GM21619 (cell line): ENCODE results near the gene LMF1.

Source experiments
- ATAC-seq: cut with Tn5 transposase; IDR thresholded peaks from one replicate; pipeline ENCODE4 v1.9.1; 2021; ENCODE audit not compliant: unreplicated experiment

LMF1 gene

GRCh38 chr16:1003391-1004347 lies 32.9 kb upstream of the LMF1 start:
- no peak for ATAC-seq

GRCh38 chr16:1002399-1003166 lies 31.8 kb upstream of the LMF1 start:
- no peak for ATAC-seq

DNA sequence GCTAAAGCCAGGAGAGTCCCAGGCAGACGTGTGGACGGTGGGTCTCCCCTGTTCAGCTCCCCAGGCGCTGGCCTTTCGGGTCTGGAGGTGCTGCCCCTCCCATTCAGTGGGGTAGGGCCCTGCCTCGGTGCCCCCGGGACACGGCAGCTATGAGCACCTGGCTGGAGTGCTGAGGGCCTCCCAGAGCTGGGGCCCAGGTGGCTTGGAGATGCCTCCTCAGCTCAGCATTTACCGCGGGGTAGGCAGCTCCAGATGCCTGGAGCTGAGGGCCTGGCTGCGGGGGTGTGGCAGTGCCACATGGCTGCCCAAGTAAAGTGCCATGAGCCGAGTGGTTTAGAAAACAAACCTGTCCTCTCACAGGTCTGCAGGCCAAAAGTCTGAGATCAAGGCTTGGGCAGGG lies 30.3 kb upstream of the LMF1 start:
- no peak for ATAC-seq

DNA sequence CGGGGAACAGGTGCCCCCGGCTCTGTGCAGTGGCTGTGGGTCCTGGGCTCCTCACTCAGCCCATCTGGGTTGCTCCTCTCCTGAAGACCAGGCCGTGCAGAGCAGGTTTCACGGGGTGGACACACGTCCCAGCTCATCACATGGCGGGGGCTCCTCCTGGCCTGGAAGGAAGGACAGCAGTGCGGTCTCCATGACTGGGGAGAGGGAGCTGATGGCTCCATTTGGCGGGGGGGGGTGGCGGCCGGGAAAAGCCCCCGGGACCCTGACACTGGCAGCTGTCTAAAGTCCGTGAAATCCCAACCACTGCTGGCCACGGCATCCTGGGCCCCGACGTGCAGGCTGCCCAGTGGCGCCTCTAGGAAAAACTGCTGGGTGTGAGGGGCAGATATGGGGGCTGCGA lies 29.8 kb upstream of the LMF1 start:
- ATAC-seq, result no peak

DNA sequence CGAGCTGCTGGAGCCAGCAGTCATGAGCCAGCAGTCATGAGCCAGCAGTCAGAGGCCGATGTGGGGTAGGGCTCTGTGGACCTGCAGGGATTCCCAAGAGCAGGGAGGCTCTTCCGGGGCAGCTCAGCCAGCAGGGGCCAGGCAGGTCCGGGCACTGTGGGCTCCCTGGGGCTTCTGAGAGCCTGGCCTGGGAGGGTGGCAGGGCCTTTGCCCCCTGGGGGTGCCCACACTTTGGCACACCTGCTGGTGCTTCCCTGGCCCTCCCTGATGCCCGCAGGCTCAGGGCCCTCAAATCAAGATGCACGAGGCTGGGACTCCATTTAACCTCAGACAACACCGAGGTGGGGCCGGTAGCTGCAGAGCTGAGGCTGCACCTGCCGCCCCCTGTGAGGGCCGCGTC lies 28.9 kb upstream of the LMF1 start:
- ATAC-seq, result no peak

DNA sequence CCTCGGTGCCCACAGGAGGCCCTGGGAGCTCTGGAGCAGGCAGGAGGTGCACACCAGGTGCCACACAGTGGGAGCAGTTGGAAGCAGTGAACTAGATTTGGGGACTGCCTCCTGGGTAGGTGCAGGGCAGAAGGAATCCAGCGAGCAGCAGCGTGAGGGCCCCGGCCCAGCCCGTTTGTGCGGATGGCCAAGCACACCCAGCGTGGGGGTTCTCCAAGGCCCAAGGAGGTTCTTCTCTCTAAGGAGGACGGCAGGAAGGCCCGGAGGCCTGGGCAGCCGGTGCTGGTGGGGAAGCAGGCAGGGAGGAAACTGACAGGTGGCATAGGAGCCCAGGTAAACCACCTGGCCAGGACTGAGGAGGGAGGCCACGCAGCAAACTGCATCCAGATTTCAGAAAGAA lies 27.8 kb upstream of the LMF1 start:
- ATAC-seq, result no peak

DNA sequence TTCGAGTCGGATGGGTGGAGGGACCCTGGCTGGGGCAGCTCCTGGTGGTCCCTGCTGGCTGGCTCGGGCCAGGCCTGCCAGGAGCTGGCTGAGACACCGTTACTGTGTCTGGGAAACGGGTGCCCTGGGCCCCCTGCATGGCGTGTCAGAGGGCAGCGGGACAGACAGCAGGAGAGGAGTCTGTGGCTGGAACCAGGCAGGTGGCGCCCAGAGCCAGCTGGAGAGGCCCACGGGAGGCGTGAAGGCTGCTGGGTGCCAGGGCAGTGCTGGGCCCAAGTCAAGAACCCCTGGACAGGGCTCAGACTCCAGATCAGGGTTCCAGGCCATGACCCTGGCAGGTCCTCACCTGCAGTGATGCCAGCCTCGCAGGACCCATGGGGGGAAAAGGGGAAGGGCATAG lies 27.4 kb upstream of the LMF1 start:
- ATAC-seq, result no peak

DNA sequence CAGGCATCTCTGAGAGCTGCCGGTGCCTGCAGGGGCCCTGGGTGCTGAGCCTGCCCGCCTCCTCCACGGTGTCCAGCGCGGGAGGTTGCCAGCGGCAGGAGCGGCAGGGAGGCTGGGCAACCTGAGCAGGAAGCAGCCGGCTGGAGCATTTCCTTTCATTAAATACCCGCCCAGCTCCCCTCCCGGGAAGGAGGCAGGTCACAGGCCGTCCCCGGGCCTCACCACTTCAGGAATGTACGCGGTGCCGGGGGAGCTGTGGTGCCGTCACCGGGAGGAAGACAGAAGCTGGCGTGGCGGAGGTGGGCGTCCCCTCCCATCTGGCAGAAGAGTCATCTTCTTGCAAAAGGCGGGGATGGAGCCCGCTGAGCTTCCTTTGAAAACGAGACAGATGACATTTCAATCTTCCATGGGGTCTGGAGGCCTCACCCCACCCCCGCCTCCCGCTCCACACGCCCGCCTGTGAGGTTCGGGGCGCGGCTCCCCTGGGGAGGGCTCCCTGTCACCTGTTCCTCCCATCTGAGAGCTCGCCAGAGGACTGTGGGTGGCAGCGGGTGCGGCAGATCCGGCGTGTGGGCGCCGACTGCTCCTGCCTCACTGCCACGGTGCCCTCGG lies 26.8 kb upstream of the LMF1 start:
- no peak for ATAC-seq

DNA sequence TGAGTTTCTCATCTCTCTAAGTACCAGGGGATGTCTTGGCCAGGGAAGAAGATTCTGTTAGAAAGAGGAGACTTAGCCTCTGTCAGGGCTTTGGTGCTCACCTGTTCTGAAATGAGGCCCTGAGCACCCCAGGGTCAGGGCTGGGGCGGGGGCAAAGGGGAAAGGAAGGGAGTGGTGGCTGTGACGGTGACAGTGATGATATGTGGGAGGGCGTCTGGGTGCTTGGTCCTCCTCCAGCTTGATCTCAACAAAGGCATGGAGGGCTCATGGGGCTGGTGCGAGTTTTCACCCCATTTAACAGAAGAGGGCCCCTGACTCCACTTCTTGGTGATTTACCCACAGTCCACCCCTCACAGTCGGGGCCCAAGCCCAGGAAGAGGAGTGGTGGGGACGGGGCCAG lies 25.9 kb upstream of the LMF1 start:
- ATAC-seq, result no peak

GRCh38 chr16:995783-996182 lies 25.0 kb upstream of the LMF1 start:
- no peak for ATAC-seq

GRCh38 chr16:995087-995486 lies 24.3 kb upstream of the LMF1 start:
- ATAC-seq, result no peak

- no peak for ATAC-seq
Observed at GRCh38 chr16:993731-994130, 22.9 kb upstream of the LMF1 start.

- no peak for ATAC-seq
Observed at GRCh38 chr16:991773-992172, 21.0 kb upstream of the LMF1 start.

GRCh38 chr16:991345-991744 lies 20.6 kb upstream of the LMF1 start:
- ATAC-seq, result no peak

DNA sequence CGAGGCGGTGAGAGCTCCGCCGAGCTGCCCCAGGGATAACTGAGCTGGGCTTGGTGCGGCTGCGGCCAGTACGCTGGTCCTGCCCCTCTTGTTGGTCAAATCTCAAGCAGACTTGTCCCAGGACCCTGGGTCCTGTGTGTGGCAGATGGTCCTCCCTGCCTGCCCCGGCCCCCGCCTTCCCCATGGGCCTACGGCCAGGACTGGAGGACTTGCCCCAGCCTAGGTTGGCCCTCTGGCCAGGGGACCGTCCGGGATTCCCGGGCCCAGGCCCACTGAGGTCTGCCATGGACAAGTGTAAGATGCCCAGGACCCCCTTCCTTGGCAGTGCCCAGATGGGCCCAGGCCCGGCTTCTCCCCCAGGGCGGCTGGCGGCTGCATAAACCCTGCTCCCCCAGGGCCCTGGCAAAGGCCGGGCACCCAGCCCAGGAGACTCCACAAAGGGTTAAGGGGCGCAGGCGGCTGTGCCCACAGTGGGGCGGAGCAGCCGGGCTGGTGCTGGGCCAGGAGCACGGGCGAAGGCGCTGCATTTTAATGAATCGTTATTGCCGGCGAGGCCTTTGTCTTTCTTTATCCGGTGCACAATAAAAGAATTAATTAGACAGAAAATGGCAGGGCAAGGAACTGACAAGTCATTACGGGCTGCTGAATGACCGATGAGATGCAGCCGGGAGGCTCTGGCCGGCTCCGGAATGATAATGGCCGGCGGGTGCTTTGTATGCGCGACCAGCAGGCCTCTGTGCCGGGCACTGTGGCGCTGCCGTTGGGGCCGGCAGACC lies 19.9 kb upstream of the LMF1 start:
- ATAC-seq, result no peak

- ATAC-seq, result no peak
Observed at GRCh38 chr16:989354-989814, 18.6 kb upstream of the LMF1 start.

DNA sequence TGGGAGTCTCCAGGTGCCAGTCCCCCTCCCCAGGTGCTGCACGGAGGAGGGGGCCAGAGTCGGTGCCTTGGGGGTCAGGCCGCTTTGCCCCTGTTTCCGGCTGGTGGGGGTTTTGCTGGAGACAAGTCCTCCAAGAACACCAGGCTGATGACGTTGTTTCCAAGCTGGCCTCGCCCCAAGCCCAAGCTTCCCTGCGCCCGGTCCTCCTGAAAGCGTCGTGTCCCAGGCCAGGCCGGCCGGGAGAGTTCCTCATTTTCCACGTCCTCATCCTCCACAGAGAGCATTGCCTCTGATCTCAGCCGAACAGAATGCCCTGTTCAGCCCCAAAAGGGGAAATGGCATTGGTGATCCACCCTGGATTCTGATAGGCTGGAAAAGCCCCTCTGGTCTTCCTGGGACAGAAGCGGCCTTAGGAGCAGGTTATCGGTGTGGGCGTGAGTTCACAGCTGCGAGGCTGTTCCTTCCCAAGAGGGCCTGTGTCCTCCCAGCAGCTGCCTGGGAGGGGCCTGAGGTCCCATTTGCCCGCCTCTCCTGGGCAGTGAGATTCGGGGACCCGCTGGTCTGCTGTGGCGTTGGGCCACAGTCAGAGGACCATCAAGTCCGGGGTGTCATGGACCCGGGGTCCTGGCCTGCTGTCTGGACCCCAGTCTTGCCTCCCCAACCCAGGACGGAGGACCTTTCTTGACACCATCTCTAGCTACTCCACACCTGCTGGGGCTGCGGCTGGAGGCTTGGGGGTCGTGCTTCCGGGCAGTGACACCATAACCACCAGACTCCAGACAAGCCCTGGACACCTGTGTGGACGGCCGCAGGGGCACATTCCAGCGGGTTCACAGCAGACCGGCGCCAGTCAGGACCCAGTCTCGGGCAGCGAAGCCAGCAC lies 17.9 kb upstream of the LMF1 start:
- no peak for ATAC-seq

DNA sequence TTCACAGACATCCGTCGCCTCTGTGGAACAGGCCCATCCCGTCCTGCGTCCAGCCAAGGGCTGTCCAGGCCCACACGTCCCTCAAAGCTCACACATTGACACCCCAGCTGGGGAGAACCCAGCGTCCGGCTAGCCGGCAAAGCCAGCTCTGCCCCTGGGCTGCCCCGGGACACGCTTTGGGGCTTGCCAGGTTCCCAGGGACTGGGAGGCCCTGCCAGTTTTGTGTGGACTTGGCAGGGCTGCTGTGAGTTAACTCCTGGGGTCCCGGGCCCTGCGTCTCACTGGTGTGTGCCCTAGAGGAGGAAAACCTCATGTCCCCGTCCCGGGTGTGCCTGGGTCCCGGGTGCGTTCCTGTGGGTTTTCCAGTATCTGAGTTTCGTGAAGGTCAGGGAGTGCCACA lies 17.1 kb upstream of the LMF1 start:
- no peak for ATAC-seq

- ATAC-seq, result no peak
Observed at GRCh38 chr16:986925-987582, 16.3 kb upstream of the LMF1 start.
